Brain microvascular endothelial cell (primary cell): ENCODE measurements around the gene TSPAN11.

Experiments
- DNase-seq: peaks from one replicate; pipeline ENCODE4 v3.0.0-alpha.2; 2020
- H3K27ac ChIP-seq: fragments of 250-450 bp; sonication (Bioruptor Pico); 2 replicates; pipeline ENCODE4 v1.5.1; 2020; ENCODE audit warnings: mild to moderate bottlenecking, moderate library complexity
- H3K27me3 ChIP-seq: fragments of 250-450 bp; sonication (Bioruptor Pico); replicated peaks from 2 replicates; pipeline ENCODE4 v1.5.1; 2020; ENCODE audit warnings: mild to moderate bottlenecking
- H3K36me3 ChIP-seq: fragments of 250-450 bp; sonication (Bioruptor Pico); replicated peaks from 2 replicates; pipeline ENCODE4 v1.5.1; 2020; ENCODE audit warnings: mild to moderate bottlenecking
- H3K4me3 ChIP-seq: 2 replicates; pipeline ENCODE4 v1.5.1; 2011; ENCODE audit warnings: low read depth, mild to moderate bottlenecking, control low read depth, low read length, moderate library complexity
- CTCF ChIP-seq: IDR thresholded peaks from 2 replicates; pipeline ENCODE4 v1.5.1; 2011; ENCODE audit warnings: low read depth, mild to moderate bottlenecking, moderate library complexity, low read length, control low read depth, inconsistent platforms; ENCODE audit errors: missing control alignments
- in situ Hi-C: cut with HindIII; loops from 2 replicates; pipeline ENCODE4 v1.10.0; 2017; ENCODE audit warnings: low sequenced_read_pairs, low pct_ligation_motif_present

Gene TSPAN11

GRCh38 chr12:30990316-30990715 is 63.8 kb downstream of the TSPAN11 start:
- H3K36me3 ChIP-seq = no peaks in the 10 kb centered on the region
- no peak overlapping the region for H3K27ac ChIP-seq
- TF ChIP-seq CTCF = no peak
- no peaks in the 10 kb centered on the region for H3K27me3 ChIP-seq
- in situ Hi-C loops = no loop called here
- no peak overlapping the region for H3K4me3 ChIP-seq
- no peak for DNase-seq

GRCh38 chr12:30990776-30991175 is 64.2 kb downstream of the TSPAN11 start:
- in situ Hi-C loops = no loop called here
- Histone ChIP-seq H3K36me3 (no peaks in the 10 kb centered on the region), H3K4me3 (no peak overlapping the region), H3K27ac (no peak overlapping the region), H3K27me3 (no peaks in the 10 kb centered on the region)
- no peak for TF ChIP-seq CTCF
- DNase-seq = no peak

GRCh38 chr12:30991466-30991865 is 64.9 kb downstream of the TSPAN11 start:
- DNase-seq = no peak
- Histone ChIP-seq H3K27ac (no peak overlapping the region), H3K27me3 (no peaks in the 10 kb centered on the region), H3K4me3 (no peak overlapping the region), H3K36me3 (no peaks in the 10 kb centered on the region)
- in situ Hi-C loops = no loop called here
- no peak for TF ChIP-seq CTCF

GRCh38 chr12:30992381-30992780 is 65.8 kb downstream of the TSPAN11 start:
- in situ Hi-C loops = no loop called here
- no peak for TF ChIP-seq CTCF
- Histone ChIP-seq H3K27ac (no peak overlapping the region), H3K27me3 (no peaks in the 10 kb centered on the region), H3K36me3 (no peaks in the 10 kb centered on the region), H3K4me3 (no peak overlapping the region)
- no peak for DNase-seq

- no peak for DNase-seq
- in situ Hi-C loops = no loop called here
- no peaks in the 10 kb centered on the region for H3K27me3 ChIP-seq
- no peak overlapping the region for H3K4me3 ChIP-seq
- TF ChIP-seq CTCF = no peak
- H3K27ac ChIP-seq = no peak overlapping the region
- no peaks in the 10 kb centered on the region for H3K36me3 ChIP-seq
Observed at GRCh38 chr12:30993766-30994165, 67.2 kb downstream of the TSPAN11 start.

- Histone ChIP-seq H3K36me3 (no peaks in the 10 kb centered on the region), H3K4me3 (no peak overlapping the region), H3K27ac (no peak overlapping the region), H3K27me3 (no peaks in the 10 kb centered on the region)
- TF ChIP-seq CTCF = no peak
- in situ Hi-C loops = no loop called here
- DNase-seq = no peak
Observed at GRCh38 chr12:30994274-30994673, 67.7 kb downstream of the TSPAN11 start.
